GM19035 (cell line): Measurements from ENCODE around the gene VDAC1.
"Not testable (repeated sequence)": the region's sequence is repeated elsewhere in the genome, so short reads cannot be mapped to it uniquely, and the experiment has no call there.

Experiments
- ATAC-seq: cut with Tn5 transposase; IDR thresholded peaks from one replicate; pipeline ENCODE4 v1.9.1; 2021; ENCODE audit not compliant: unreplicated experiment

VDAC1 gene

DNA sequence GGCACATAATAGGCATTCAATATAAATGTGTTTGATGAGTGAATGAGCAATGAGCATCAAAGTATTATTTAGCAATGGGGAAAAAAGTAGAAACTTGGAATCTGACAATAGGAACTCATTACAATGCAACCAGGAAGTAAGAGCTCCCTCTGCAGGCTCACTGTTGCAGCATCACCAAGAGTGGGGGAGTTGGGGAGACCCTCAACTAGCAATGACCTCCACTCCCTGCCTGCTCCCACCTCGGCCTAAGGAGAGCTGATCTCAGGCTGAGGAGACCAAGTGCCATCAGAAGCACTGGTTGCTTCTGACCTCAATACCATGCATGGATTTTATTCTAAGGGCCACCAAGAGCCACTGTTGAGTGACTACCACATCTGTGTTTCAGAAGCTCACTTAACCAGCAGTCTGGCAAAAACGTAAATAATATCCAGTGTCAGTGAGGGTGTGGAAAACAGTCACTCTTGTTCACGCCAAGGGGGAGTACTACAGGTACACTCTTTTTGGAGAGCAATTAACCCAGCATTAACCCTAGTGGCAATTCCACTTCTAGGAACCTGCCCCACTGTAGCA is 8.0 kb downstream of the VDAC1 start:
- no peak for ATAC-seq

DNA sequence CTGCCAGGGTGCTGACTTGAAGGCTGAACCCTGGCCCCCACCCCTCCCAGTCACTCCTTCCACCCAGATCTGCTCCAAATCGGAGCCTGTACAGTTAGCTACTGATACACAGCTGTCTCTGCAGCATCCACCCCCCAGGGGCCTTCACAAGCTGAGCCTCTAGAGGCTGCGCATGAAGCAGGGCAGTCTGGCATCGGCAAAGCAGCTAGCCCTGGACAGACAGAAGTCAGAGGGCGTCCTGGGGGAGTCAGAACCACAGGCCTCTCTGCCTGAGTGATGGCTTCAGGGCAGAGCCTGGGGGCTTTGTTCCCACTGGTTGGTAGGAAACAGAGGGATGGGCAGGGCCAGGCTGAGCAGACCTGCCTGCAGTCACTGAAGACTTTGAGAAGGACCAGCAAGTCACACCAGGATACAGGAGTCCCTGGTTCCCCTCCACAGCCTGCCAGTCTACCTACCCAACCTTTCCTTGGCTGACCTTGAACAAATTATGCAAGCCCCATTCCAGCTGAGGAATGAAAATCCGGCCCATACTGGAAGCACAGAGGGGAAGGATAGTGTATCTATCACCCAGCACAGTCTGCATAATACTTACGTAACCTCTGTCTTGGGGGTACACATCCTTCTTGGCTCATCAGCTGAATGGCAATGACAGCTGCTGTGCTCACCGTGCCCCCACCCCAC is 8.8 kb downstream of the VDAC1 start:
- no peak for ATAC-seq

DNA sequence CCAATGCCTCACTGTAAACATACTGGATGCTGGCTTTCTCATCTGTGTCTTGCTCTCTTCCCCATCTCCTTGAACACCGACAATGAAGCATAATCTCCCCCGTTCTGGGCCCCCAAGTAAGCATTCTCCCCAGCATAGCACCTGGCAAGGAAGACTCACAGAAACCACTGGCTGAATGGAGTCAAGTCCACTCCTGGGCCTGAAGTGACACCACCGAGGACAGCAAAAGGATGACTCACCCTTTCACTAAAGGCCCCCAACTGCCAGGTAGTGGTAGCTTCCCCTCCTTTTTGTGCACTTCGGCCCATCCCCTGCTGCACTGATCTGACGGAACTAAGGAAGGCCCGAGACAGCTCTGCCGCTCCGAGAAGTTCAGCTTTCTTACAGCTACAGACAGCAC is 9.4 kb downstream of the VDAC1 start:
- ATAC-seq, result no peak

DNA sequence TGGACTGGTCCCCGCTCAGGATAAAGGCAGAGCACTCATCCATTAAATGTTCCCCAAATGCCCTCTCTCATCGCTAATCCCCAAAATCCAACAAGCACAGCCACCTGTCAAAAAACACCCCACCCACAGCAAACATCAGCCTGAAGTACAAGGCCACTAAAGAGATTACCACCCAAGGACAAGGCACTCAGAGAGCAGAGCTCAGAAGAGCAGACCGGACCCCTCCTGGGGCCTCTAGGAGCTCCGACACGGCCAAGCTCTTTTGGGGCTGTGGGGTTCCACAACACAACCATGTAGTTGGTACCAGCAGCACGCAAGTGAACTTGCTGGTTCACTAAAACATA is 9.8 kb downstream of the VDAC1 start:
- ATAC-seq, result no peak

DNA sequence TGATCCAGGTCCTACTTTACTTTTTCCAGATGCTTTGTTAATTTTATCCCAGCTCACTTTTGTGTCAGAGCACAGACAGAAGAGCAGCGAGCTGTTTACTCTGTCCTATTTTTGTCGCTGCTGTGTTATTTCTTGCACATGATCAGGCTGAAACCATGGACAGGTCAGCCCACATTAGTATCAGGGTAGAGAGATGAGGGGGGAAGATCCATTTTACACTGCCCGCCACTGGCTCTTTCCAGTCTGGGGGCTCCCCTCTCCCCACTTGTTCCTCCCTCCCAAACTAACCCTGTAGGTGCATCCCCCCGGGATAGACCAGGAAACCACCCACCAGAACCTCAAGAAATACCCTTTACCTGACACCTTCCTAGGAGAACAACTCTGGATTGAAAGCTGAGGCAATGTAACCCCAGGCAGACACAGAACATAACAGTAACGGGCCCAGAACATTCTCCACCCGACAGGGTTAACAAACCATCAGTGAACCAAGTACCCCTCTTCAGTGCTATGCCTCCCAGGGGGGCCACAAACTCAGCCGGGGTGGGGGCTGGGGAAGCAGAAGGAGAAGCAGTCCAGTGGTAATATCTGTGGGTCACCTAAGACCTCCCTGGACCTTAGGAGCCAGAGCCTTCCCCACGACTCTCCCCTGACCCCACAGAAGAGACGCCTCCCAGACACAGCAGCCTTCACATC is 10.3 kb downstream of the VDAC1 start:
- ATAC-seq, result no peak

DNA sequence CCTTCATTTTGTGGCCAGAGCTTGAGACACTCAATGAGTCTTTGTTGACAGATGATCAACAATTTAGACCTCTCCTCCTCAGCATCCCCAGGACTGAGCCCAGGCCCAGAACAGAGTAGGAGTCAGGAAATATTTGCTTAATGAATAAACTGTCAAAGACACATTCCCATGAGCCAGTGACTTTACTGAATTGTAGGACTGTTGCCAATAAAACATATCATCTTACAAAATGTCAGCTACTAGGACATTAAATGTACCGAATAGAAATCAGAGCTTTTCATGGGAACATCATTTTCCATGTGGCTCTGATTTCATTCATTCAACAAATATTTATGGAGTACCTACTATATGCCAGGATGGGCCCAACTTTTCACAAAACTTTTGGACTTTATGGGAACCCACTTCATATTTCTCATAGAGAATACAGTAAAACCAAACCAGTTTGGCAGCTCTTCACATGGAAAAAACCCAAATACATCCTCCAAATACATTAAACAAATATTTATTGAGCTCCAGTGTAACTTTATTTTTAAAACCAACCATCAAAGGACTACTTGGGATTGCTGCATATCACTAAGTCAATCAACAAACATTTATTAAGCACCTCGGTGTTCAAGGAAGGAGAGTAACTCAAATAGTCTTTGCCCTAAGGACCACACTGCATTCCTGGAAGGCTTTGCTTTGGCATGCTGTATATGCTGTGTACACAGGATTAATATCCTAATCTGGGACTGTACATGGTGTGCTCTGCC is 11.4 kb downstream of the VDAC1 start:
- no peak for ATAC-seq

DNA sequence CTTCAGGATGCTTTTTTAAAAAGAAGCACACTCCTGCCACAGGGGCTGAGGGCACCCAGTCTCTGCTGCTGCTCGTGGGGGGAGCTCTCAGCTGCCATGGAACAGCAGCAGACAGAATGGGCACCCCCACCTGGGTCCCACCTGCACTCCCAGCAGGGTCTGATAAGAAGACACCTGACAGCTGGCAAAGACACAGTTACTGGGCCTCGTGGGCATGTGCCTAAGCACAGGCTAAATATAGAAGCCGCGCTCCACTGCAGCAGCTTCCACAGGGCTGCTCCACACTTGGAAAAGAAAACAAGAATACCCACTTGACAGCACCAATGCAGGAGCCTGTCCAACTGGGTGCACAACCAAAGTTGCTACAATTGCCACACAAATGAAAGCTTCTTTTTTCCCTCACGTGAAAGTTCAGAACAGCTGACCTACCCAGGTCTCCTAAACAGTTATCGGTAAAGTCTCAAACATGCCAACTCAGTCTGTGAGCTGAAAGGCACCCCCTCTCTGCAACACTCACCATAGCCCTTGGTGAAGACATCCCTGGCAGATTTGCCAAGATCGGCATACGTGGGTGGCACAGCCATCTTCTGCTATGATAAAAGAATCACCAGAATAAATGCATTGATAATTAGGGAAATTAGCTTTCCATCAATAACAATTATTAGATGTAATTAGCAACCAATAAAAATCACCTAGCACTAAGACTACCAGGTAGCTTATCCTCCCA is 12.2 kb downstream of the VDAC1 start:
- ATAC-seq, result no peak

DNA sequence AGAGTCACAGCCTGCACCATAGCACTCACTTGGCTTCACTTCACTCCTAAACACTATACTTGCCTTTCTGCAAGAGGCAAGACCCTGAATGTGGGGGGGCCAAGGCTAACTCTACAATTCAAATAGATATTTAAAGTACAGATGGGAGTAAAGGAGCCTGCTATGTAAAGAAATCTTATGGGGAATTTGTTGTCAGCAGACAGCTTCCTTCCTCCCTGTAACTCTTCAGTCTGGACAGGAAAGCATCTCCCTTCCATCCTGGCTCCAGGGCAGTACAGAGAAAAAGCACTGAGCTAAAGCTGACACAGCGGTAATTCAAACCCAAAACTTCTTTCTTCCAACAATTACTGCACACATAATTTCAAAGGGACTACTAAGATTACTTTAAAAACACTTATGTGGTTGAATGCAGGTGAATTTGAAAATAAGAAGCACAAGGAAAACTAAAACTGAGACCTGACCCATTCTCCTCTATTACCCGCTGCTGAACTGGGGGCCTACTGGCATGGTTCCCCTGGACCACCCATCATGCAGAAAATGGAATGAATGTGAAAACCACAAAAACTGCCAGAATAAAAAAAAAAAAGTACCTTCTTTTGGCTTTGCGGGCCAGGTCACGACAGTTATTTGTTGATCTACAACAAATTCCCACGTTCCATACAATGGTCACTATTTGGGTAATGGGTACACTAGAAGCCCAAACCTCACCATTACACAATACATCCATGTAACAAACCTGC is 13.4 kb downstream of the VDAC1 start:
- ATAC-seq, result no peak

DNA sequence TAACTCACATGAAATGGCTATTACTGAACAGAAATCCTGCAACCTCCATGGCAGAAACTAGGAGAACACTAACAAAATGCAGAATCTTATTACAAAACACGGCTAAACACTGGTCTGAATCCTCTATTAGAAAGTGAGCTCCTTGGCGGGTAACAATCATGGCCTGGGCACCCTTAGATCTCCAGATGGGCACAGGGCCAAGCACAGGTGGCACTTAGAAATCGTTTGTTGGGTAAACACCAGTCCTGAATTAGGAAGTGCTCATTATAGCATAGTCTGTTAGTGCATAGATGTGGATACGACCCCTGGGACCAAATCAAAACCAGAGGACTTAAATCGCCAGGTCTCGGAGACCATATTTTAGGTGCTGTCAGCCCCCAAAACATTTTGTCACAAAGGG is 14.4 kb downstream of the VDAC1 start:
- ATAC-seq, result no peak

DNA sequence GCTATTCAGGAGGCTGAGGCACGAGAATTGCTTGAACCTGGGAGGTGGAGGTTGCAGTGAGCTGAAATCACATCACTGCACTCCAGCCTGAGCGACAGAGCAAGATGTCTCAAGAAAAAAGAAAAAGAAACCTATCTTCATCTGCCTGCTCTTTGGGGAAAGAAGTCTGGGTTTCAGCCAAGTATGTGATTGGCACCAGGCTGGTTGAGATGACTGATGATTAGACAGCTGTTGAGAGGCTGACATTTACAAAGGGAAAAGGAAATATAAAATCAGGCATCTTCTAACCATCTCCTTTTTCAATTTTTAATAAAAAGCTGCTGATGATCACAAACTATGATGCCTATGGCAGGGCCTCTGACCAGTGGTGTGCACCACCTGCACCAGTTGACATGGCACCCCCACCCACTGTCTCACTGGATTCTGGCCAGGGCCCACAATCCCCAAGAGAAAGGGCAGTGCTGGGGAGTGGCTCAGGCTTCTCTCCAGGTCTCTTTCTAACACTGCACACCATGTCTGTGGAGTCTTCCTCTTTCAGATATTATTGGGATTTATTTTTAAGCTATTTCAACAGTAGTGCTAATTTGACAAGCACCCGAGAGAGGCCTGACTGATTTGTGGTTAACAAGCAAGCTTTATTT is 19.1 kb downstream of the VDAC1 start:
- ATAC-seq, result no peak

DNA sequence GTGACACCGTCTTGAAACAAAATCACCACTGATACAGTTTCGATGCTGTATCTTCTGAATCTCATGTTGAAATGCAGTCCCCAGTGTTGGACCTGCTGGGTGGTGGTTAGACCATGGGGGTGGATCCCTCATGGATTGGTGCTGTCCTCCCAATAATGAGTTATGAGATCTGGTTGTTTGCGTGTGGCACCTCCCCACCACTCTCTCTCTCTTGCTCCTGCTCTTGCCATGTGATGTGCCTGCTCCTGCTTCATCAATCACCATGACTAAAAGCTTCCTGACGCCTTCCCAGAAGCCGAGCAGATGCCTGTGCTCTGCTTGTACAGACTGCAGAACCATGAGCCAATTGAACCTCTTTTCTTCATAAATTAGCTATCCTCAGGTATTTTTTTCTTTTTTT is 21.1 kb downstream of the VDAC1 start:
- ATAC-seq, result no peak

DNA sequence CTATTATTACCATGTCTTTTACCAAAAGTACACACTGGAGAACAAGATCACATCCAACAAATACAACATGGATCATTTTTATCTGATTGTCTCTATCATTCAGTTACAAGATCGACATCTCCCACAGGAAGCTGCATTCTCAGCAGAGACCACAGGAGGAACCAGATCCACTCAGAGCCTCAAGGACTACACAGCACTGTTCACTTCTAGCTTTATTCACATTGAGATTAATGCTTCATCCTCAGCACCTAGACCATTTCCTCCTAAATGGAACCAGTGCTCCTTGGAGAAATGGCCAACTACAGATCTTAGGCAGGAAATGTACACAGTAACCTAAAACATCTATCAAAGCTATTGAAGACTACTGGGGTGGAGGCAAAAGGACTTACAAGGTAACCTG is 23.1 kb downstream of the VDAC1 start:
- no peak for ATAC-seq

DNA sequence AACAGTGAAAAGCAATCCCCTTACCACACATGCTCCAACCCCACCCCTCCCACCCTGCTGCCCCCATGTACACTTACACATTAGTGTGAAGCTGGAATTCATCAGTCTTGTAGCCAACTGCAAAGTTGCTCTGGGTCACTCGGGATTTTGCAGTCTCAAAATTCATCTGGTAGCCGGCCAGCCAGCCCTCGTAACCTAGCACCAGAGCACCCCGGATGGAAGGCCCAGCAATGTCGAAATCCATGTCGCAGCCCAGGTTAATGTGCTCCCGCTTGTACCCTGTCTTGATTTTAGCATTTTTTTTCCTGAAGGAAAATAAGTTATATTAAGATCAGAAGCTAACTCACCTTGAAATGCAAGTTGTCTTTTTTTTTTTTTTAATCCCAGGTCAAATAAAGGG is 24.1 kb downstream of the VDAC1 start:
- ATAC-seq, result no peak

DNA sequence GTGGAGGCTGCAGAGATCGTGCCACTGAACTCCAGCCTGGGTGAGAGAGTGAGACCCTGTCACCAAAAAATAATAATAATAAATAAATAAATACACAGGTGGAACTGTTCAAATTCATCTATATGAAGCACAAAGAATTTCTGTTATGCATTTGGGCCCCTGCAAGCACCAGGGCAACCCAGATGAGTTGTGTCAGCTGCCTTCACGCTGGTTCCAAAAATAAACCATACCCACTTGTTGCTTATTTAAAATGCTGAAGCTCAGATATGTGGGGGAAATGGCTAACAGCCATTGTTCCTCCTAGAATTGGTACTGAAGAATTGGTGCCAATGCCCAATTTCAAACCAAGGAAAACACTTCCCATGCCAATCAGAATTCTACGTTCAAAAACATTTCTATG is 25.8 kb downstream of the VDAC1 start:
- no peak for ATAC-seq

DNA sequence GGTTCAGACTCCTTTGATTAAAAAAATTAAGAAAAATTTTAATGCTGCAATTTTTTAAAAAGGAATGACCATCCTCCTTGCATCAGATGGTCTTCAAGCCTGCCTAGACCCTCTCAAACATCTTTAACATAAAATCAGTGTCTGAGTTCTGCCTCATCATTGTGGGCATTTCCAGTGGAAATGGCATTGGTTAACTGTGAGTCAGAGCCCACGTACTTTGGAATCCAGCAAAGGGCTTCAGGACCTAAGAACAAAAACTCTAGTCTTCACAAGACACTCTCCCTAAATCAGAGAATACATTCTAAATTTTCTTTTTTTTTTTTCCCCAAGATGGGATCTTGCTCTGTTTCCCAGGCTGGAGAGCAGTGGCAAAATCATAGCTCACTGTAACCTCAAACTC is 26.9 kb downstream of the VDAC1 start:
- ATAC-seq, result no peak

DNA sequence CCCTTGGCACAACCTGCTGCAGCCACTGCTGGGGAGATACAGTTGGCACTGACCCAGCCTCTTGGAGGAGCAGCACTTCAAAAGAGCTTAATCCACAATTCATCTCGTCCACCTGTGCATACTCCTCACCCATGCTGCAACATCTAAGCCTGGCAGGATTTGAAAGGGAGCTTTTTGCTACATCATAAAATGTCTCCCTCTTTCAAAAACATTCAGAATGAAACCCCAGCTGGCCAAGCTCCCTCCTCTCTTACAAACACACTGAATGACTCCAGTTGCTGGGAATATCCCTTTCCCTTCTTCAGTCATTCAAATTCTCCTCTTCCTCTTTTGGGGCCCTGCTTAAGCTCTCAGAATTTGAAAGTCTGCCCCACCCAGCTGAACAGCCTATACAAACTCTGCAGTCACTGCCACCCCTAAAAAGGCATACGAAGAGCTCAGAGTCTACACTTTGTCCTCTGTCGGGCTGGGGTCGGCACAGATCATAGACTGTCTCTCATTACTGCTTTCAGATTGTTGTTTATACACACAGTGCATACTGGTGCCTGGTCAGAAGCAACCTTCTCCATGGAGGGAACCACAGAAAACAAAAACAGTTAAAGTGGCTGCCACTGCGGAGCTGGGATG is 27.5 kb downstream of the VDAC1 start:
- ATAC-seq, result no peak

DNA sequence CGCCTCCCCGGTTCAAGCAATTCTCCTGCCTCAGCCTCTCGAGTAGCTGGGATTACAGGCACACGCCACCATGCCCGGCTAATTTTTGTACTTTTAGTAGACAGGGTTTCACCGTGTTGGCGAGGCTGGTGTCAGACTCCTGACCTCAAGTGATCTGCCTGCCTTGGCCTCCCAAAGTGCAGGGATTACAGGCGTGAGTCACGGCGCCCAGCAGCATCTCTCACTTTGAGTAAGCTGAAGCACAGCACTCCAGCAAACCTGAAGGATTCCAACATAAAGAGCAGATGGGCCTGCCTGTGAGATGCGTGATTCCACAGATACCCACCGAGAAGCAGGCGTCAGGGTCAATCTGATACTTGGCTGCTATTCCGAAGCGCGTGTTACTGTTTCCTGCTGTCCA is 29.2 kb downstream of the VDAC1 start:
- not testable (repeated sequence) for ATAC-seq

DNA sequence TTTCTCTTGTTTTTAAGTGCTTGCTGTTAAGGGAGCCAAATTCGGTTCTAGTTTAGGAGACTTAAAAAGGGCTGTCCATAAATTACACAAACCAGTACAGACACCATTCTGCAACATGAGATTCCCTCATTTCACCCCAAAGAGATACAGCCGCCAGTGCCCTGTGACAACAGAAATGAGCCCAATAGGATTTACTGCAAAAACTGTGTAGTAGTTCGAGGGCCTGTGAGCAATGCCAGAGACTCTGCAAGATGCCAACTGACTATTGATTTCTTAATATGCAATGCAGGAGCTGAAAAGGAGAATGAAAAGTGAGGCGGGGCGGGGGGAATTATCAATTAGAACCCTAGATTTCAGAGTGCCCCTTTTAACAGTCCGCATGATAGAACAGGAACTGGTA is 30.6 kb downstream of the VDAC1 start:
- ATAC-seq, result no peak

DNA sequence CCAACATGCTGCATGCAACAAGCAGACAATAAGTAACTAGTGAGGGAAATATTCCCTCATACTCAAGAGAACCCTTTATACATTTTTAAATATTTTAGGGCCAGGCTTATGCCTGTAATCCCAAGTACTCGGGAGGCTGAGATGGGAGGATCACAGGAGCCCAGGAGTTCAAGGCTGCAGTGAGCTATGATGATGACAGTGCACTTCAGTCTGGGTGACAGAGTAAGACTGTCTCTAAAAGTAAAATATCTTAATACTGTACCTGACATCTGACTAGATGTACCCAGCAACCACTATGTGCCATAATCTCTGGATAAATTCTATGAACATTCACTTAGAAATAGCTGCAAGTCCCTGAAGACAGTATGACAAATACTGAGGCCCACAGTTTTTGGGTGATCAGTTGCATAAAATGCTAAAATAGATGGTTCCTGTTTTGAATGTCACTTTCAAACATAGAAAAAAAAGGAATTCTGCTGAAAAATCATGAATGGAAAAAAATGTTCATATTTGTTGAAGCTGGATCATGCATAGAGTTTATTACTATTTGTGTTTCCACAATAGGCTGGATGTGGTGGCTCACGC is 34.4 kb downstream of the VDAC1 start:
- ATAC-seq, result no peak
